ENCODE results near the gene KCNA5. TPM values are rescaled to one million over a fixed set of nuclear protein-coding genes. Genes with fewer than 3 reads are reported as not detected.

KCNA5 gene
- not detected in 2 replicates for total RNA-seq (2014; rRNA removed; shearing (Covaris generic); ENCODE audit: low replicate concordance)

- no peak for DNase-seq (ENCODE audit: low read depth)
- in situ Hi-C loops (cut with HindIII; ENCODE audit: low pct_unique_long_range_greater_than_20kb, low sequenced_read_pairs): no loop called here
These were observed at the start of gene KCNA5 for GRCh38 chr12:5043589-5044419. Gene KCNA5, plus strand, starts transcription at chr12:5043879. Its CDS starts 269 bp downstream, at chr12:5044148.

- in situ Hi-C loops (cut with HindIII; ENCODE audit: low pct_unique_long_range_greater_than_20kb, low sequenced_read_pairs): no loop called here
These were observed 49.1 kb upstream of the KCNA5 start for GRCh38 chr12:4994622-4995021.

DNA sequence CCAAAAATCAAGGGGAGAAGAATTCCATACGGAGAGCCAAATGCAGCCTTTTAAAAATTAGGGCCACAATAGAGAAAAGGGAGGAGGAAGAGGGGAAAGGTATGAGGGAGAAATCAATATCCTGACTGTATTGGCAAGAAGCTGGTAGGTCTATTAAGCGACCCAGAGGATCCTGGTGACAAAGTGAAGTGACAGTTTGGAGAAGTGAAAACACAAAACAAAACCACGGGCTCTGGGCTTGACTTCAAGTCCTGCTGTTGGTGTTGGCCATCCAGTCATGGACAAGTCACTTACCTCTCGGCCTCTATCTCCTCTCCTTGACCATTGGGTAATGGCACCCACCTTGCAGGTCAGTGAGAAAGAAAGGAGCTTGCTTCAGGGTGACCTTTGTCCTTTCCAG, 47.0 kb upstream of the KCNA5 start:
- in situ Hi-C loops (cut with HindIII; ENCODE audit: low pct_unique_long_range_greater_than_20kb, low sequenced_read_pairs): no loop called here
- DNase-seq (ENCODE audit: low read depth): no peak

More at GRCh38 chr12:4994622-4995021, 49.1 kb upstream of the KCNA5 start:
- DNase-seq (ENCODE audit: low read depth): no peak

GRCh38 chr12:4997939-4998338, 45.7 kb upstream of the KCNA5 start:
- DNase-seq (ENCODE audit: low read depth): peak; percentile 45
- in situ Hi-C loops (cut with HindIII; ENCODE audit: low pct_unique_long_range_greater_than_20kb, low sequenced_read_pairs): no loop called here

DNA sequence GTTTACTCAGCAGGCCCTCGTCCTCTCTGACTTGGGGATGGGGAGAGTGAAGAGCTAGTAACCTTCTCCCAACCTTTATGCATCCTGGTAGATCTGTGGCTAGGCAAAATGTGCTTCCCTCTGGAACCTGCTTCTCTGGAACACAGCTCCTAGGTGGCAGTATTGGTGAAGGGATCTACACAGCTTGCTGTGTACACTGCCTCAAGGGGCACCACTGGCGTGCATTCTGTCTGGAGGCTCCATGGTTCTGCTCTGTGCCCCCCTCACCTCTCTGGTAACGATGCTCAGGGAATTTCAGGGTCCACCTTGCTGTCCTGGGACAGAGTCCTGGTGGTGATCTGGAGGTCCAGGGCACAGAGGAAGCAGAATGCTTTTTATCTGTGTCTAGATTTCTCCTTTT, 43.5 kb upstream of the KCNA5 start:
- DNase-seq (ENCODE audit: low read depth): no peak
- in situ Hi-C loops (cut with HindIII; ENCODE audit: low pct_unique_long_range_greater_than_20kb, low sequenced_read_pairs): no loop called here

- in situ Hi-C loops (cut with HindIII; ENCODE audit: low pct_unique_long_range_greater_than_20kb, low sequenced_read_pairs): no loop called here
These were observed 42.9 kb upstream of the KCNA5 start for GRCh38 chr12:5000658-5001385.

DNA sequence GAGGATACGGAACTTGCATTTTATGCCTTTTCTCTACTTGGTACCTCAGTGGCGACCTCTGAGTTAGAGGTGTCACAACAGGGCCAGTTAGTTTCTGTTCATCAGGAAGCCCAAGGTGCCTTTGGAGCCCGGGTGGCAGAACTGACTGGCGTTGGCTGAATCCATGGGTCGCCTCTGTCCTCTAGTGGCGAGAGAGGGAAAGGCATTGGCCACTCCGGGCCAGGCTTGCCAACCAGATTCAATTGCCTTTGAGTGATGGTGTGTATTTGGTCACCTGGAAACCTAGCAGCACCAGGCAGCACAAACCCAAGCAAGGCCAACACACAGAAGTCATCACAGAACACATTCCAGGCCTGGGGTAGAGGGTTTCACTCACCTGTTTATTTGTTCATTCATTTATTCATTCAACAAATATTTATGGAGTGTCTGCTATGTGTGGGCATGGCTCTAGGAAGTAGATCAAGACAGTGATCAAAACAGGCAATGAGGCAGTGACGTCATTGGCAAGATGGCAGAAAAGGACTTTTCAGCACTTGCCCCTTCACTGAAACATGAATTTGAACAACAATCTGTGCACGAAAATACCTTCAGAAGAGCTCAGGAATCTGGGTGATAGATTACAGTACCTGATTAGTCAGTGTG, 40.5 kb upstream of the KCNA5 start:
- peak; percentile 64 for DNase-seq (ENCODE audit: low read depth)
- in situ Hi-C loops (cut with HindIII; ENCODE audit: low pct_unique_long_range_greater_than_20kb, low sequenced_read_pairs): no loop called here

More at GRCh38 chr12:5000658-5001385, 42.9 kb upstream of the KCNA5 start:
- no peak for DNase-seq (ENCODE audit: low read depth)

DNA sequence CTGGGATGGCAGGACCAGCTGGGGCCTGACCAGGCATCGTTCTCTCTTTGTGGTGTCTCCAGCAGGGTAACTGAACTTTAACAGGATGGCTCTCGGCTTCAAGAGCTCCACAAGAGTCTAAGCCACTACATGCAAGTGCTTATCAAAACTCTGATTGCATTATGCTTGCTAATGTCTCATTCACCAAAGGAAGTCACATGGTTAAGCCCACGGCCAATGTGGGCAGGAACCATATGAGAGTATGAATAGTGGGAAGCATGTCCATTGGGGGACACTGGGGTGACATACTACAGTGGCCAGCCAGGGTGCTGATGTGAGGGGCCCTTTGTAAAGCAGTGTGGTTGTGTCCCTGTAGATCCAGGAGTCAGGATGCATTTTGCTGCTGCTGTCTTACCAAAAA, 35.0 kb upstream of the KCNA5 start:
- in situ Hi-C loops (cut with HindIII; ENCODE audit: low pct_unique_long_range_greater_than_20kb, low sequenced_read_pairs): no loop called here
- no peak for DNase-seq (ENCODE audit: low read depth)

DNA sequence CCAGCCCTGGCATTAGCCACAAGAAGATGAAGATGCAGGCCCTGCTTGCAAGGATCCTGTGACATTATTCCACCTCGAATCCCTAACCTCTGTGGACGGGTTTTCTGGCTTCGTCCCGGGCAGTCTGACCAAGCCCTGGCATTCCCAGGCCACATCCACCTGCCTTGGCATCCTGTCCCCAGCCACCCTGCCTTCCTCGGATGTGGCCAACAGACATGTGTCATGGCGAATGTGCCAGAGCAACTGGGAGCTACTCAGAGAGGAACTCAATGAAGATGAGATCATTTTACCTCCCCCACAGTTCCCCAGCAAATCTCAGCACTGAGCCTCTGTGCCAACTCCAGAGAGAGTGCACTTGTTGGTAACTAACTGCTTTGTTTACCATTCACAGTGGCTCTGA, 33.5 kb upstream of the KCNA5 start:
- no peak for DNase-seq (ENCODE audit: low read depth)
- in situ Hi-C loops (cut with HindIII; ENCODE audit: low pct_unique_long_range_greater_than_20kb, low sequenced_read_pairs): no loop called here

DNA sequence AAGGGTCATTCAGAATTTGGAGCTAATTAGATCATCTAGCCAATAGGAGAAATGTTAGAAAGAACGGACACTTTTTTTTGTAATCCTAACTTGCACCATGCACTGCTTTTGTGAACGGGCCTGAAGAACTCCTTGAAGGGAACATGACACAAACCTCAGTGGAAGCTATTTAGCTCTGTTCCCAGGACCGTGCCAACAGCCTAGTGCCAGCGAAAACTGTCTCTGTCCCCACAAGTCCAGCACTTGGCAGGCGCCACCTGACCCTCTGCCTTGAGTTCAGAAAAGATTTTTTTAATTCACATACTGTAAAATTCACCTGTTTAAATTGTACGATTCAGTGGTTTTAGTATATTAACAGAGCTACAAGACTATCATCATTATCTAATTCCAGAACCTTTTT, 31.3 kb upstream of the KCNA5 start:
- in situ Hi-C loops (cut with HindIII; ENCODE audit: low pct_unique_long_range_greater_than_20kb, low sequenced_read_pairs): no loop called here

DNA sequence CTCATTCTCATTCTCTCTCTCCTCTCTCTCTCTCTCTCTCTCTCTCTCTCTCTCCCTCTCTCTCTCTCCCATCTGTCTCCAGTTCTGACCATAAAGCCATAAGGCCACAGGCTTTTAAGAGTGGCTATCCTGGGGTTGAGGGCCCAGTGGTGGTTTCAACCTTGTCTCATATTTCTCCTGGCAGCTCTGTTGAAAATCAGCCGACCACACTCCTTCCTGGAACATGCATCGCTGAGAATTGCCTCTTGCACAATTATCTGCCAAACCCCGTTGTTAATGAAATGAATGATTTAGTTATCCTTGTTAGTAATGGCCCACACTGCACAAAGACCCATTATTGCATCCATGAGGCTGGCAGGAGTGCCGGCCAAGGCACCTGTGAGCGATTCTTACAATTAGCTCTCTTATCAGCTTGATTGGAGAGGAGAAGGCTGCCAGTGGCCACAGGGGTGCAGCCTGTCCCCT, 30.4 kb upstream of the KCNA5 start:
- in situ Hi-C loops (cut with HindIII; ENCODE audit: low pct_unique_long_range_greater_than_20kb, low sequenced_read_pairs): no loop called here
- DNase-seq (ENCODE audit: low read depth): no peak

More for the DNA sequence above, 31.3 kb upstream of the KCNA5 start:
- no peak for DNase-seq (ENCODE audit: low read depth)

DNA sequence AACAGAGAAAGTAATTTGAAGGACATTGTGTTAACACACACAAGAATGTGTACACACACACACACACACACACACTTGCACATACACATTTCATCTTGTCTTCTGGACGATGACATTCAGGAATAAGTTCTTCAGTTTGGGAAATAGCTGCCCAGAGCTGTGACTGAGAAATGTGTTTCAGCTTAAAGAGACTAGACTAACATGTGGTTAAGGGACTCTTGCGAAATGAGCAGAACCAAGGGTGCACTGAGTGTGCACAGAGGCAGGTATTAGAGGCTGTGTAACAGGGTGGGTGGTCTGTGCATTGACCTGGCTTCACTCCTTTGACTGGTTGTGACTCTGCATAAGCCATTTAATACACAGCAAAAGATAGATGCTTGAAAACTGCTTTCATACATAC, 29.4 kb upstream of the KCNA5 start:
- DNase-seq (ENCODE audit: low read depth): no peak
- in situ Hi-C loops (cut with HindIII; ENCODE audit: low pct_unique_long_range_greater_than_20kb, low sequenced_read_pairs): no loop called here

DNA sequence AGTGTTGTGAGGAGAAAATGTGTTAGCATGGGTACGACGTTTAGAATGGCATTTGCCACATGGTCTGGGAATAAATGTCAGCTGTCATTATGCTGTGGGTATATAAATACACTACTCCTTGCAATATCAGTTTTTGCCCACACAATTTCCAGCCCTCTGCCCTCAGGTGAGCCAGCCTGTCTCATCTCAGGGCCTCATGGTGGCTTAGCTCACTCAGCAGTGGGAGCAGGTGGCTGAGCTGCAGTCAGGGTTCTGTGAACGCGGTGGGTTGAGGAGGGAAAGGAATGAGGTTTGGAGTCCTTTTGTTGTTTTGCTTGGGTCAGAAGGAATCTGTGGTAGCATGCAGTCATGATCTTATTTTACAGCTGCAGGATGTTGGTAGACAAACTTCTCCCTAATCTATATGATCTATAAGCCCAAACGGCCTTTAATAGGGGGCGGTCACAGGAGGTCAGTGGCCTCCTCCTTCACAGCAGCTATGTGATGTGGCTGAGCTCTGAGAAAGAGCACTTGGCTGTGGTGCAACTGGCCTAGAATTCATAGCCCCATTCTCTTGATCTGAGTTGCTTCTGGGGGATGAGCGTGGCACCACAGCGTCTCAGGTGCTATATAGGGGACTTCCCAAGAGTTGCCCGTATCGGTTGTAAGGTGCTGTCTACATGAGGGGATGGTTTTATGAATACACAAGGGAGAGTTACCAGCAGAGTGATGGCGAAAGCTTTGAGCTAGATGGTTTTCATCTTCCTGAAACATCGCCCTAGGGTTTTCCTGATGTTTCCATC, 27.8 kb upstream of the KCNA5 start:
- no peak for DNase-seq (ENCODE audit: low read depth)
- in situ Hi-C loops (cut with HindIII; ENCODE audit: low pct_unique_long_range_greater_than_20kb, low sequenced_read_pairs): no loop called here

- no peak for DNase-seq (ENCODE audit: low read depth)
- in situ Hi-C loops (cut with HindIII; ENCODE audit: low pct_unique_long_range_greater_than_20kb, low sequenced_read_pairs): no loop called here
These were observed 27.2 kb upstream of the KCNA5 start for GRCh38 chr12:5016526-5016925.

DNA sequence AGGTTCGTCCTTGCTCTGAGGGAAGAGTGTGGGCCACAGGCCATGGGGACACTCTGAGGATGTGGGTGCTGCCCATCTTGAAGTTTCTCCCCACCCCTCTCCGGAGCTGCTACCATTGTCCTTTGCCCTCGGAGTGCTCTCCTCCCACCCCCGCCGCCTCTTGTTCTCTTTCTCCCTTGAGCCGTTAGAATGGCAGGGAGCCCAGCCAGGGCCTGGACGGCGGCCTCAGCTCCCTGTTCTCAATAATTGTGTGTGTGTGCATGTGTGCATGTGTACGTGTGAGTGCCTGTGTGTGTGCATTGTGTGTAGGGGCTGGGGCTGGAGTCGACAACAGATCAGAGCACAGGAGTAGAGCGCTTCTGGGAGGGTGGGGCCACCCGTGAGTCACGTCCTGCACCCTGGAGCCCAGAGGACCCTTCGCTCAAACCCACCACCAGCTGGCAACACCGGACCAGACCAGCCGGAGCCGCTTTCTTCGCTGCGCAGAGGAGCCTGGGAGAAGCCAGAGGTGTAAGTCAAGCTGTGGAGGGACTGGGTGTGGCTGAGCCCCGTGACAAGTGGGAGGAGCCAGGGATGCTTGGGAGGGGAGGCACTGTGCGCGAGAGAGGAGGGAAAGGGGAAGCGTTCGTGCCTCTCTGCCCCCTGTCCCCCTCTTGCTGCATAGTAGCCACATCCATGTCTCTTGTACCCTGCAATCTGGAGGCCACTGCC, 25.9 kb upstream of the KCNA5 start:
- DNase-seq (ENCODE audit: low read depth): no peak
- in situ Hi-C loops (cut with HindIII; ENCODE audit: low pct_unique_long_range_greater_than_20kb, low sequenced_read_pairs): no loop called here

DNA sequence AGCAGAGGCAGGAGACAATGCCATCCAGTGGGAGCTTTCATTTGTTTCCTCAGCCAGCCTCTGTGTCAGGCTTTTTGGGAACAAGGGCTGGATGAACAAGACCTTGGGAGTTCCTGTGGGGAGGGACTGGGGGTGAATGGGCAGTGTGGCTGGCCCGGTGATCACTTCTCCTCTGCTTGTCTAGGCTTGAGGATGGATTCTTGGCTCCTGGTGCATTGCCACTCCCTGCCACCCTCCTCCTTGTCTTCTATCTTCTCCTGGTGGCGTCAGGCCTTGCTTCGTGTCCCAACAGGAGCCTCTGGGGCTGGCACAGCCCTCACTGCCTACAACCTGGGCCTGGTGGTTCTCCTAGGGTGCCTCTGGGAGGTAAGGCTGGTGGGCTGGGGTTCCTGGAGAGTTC, 25.0 kb upstream of the KCNA5 start:
- DNase-seq (ENCODE audit: low read depth): no peak
- in situ Hi-C loops (cut with HindIII; ENCODE audit: low pct_unique_long_range_greater_than_20kb, low sequenced_read_pairs): no loop called here

DNA sequence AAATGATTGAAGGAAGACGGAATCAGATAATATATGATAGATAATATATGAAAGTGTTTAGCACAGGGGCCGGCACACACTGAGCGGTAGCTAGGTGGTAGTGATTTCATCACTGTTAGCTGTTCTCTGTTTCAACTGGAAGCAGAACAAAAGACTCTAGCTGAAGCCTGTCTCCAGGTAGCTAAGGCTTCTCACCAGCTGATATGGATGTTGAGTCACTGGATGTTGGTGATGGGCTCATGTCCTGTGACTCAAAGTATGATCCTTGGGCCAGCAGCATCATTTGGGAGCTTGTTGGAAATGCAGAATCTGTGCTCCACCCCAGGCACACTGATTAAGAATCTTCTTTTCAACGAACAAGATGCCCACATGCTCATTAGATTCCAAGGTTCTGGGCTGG, 21.7 kb upstream of the KCNA5 start:
- DNase-seq (ENCODE audit: low read depth): no peak
- in situ Hi-C loops (cut with HindIII; ENCODE audit: low pct_unique_long_range_greater_than_20kb, low sequenced_read_pairs): loop anchor here (10.0 kb wide), 1 partner anchor 63 kb away; no protein-coding TSS in a partner anchor
